Fibroblast of lung (primary cell): ENCODE results near the gene RPL35A. TPM values are rescaled to one million over a fixed set of nuclear protein-coding genes. Genes with fewer than 3 reads are reported as not detected.
A peak's percentile ranks its signal among the peaks of the same experiment; 100 is the strongest.
"Not testable (repeated sequence)": the region's sequence is repeated elsewhere in the genome, so short reads cannot be mapped to it uniquely, and the experiment has no call there.

Source experiments
- DNase-seq, 2 donors: peaks; one replicate each; pipeline versions ENCODE4 v3.0.0 to v3.0.0-alpha.2; 2010; ENCODE audit warnings: low read depth in 2 of 2
- H2AFZ ChIP-seq: 2 replicates; pipeline ENCODE4 v1.5.1; 2012; ENCODE audit warnings: low read length, control low read depth, inconsistent platforms
- H3K27ac ChIP-seq: 2 replicates; pipeline ENCODE4 v1.5.1; 2011; ENCODE audit warnings: low read length, control low read depth; ENCODE audit not compliant: insufficient read depth
- H3K27me3 ChIP-seq: 2 replicates; pipeline ENCODE4 v1.5.1; 2011; ENCODE audit warnings: mild to moderate bottlenecking, low read length; ENCODE audit not compliant: control insufficient read depth, insufficient read depth
- H3K36me3 ChIP-seq: 2 replicates; pipeline ENCODE4 v1.5.1; 2011; ENCODE audit warnings: low read length; ENCODE audit not compliant: control insufficient read depth, insufficient read depth
- H3K4me1 ChIP-seq: 2 replicates; pipeline ENCODE4 v1.5.1; 2011; ENCODE audit warnings: low read length; ENCODE audit not compliant: control insufficient read depth, insufficient read depth; ENCODE audit errors: extremely low read depth
- H3K4me2 ChIP-seq: 2 replicates; pipeline ENCODE4 v1.5.1; 2011; ENCODE audit warnings: low read length, control low read depth; ENCODE audit not compliant: insufficient read depth; ENCODE audit errors: extremely low read depth
- H3K4me3 ChIP-seq, 4 experiments: fragments of 200-600 bp in 1 of 4; sonication (generic) in 1 of 4; replicated peaks in 1 of 4; 2 replicates each; pipeline ENCODE4 v1.5.1; 2011 to 2016; ENCODE audit warnings: low read length in 4 of 4, low read depth in 3 of 4, mild to moderate bottlenecking in 3 of 4, control low read depth in 2 of 4, inconsistent platforms in 1 of 4, mixed read lengths in 1 of 4; ENCODE audit not compliant: insufficient read depth in 1 of 4; ENCODE audit errors: control extremely low read depth in 1 of 4
- H3K79me2 ChIP-seq: 2 replicates; pipeline ENCODE4 v1.5.1; 2012; ENCODE audit warnings: mild to moderate bottlenecking, low read length, inconsistent platforms; ENCODE audit not compliant: control insufficient read depth, insufficient read depth
- H3K9ac ChIP-seq: 2 replicates; pipeline ENCODE4 v1.5.1; 2011; ENCODE audit warnings: mild to moderate bottlenecking, low read length, control low read depth; ENCODE audit not compliant: insufficient read depth
- H3K9me3 ChIP-seq: 2 replicates; pipeline ENCODE4 v1.5.1; 2012; ENCODE audit warnings: low read depth, low read length; ENCODE audit not compliant: control insufficient read depth, insufficient read depth
- H4K20me1 ChIP-seq: 2 replicates; pipeline ENCODE4 v1.5.1; 2011; ENCODE audit warnings: low read length; ENCODE audit not compliant: control insufficient read depth, insufficient read depth; ENCODE audit errors: extremely low read depth
- EZH2 ChIP-seq: IDR thresholded peaks from 2 replicates; pipeline ENCODE4 v1.5.1; 2012; ENCODE audit warnings: low read length, control low read depth, mild to moderate bottlenecking; ENCODE audit errors: missing control alignments
- polyA plus RNA-seq, 2 donors: library from polyadenylated mRNA; depleted of rRNA in 1 of 2; stranded (reverse) in 1 of 2; unstranded in 1 of 2; fragments of >200 nt; gene quantifications; 2 replicates each; pipeline ENCODE4 v1.2.1, GENCODE V29; 2011 to 2012; ENCODE audit warnings: missing spikeins in 1 of 2
- total RNA-seq: library from RNA; depleted of rRNA; stranded (reverse); fragments of >200 nt; gene quantifications from 2 replicates; pipeline ENCODE4 v1.2.1, GENCODE V29; 2014
- TF ChIP-seq, protein P1 (sequence below), 2 donors: IDR thresholded peaks in 1 of 2; conservative IDR thresholded peaks in 1 of 2; 1 replicate in 1 of 2; 2 replicates in 1 of 2; pipeline ENCODE4 v1.5.1; 2011 to 2012; ENCODE audit warnings: low read length in 2 of 2, control low read depth in 1 of 2, inconsistent platforms in 1 of 2, low read depth in 1 of 2, mild to moderate bottlenecking in 1 of 2

Gene RPL35A
- total and polyA plus RNA-seq, 2 donors (not counting 1 experiment from before 2014, with no cell fraction given): 535 to 937 TPM

DNA sequence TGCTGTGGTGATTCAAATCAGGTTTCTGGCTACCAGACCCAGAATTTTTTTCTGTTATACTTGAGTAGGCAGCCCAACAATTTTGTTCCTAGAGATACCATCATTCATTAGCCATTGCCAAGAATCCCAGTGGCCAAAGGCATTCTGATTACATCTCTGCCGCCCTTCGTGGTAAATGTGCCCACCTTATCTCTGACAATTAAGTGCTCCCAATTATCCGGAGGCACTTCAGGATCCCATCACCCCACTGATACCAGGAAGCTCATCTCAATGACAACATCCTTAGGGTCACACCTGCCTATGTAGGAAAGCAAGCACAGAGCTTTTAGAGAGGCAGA, 43.2 kb upstream of the RPL35A start:
- no peaks in the 10 kb centered on the region for H3K9me3 ChIP-seq
- H3K27me3 ChIP-seq: no peaks in the 10 kb centered on the region
- no peaks in the 10 kb centered on the region for H4K20me1 ChIP-seq
- no peaks in the 10 kb centered on the region for H3K79me2 ChIP-seq
- H3K4me1 ChIP-seq: peaks cover 6% of the 10 kb centered on the region
- no peak overlapping the region for H3K27ac ChIP-seq
- no peaks in the 10 kb centered on the region for H3K36me3 ChIP-seq
- no peak overlapping the region for H3K4me2 ChIP-seq
- no peak overlapping the region for H3K4me3 ChIP-seq
- H2AFZ ChIP-seq: no peak overlapping the region
- DNase-seq: no peak
- TF ChIP-seq EZH2: no peak
- TF ChIP-seq, protein P1, sequence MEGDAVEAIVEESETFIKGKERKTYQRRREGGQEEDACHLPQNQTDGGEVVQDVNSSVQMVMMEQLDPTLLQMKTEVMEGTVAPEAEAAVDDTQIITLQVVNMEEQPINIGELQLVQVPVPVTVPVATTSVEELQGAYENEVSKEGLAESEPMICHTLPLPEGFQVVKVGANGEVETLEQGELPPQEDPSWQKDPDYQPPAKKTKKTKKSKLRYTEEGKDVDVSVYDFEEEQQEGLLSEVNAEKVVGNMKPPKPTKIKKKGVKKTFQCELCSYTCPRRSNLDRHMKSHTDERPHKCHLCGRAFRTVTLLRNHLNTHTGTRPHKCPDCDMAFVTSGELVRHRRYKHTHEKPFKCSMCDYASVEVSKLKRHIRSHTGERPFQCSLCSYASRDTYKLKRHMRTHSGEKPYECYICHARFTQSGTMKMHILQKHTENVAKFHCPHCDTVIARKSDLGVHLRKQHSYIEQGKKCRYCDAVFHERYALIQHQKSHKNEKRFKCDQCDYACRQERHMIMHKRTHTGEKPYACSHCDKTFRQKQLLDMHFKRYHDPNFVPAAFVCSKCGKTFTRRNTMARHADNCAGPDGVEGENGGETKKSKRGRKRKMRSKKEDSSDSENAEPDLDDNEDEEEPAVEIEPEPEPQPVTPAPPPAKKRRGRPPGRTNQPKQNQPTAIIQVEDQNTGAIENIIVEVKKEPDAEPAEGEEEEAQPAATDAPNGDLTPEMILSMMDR (conservative IDR thresholded peaks at IDR 0.05 in 1 of 2, IDR thresholded peaks at IDR 0.05 in 1 of 2; ENCODE audit: low read depth in 1 of 2, low read length in 2 of 2): no peak
- no peak overlapping the region for H3K9ac ChIP-seq

DNA sequence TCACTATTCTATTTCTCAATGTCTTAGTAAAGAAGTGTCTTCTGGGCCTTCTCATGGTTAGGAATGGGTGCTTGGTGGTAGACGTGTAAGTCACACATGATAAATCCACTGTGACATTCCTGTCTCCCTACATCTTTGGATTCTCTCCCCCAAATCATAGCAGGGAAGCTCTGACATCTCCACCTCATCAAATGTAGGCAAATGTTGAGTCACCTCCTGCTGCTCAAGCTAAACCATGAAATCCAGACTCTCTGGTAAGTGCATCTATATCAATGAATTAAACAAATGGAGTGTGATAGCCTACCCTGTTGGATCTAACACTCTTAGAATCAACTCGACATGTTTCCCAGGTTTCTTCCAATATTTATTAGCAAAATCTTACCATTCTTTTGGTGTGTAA, 42.8 kb upstream of the RPL35A start:
- Histone ChIP-seq H3K4me1 (peaks cover 6% of the 10 kb centered on the region), H3K27ac (no peak overlapping the region), H3K9ac (no peak overlapping the region), H3K9me3 (no peaks in the 10 kb centered on the region), H2AFZ (no peak overlapping the region), H3K4me3 (no peak overlapping the region), H3K4me2 (no peak overlapping the region), H3K27me3 (no peaks in the 10 kb centered on the region), H3K36me3 (no peaks in the 10 kb centered on the region), H4K20me1 (no peaks in the 10 kb centered on the region), H3K79me2 (no peaks in the 10 kb centered on the region)
- DNase-seq: no peak
- TF ChIP-seq, protein P1 (conservative IDR thresholded peaks at IDR 0.05 in 1 of 2, IDR thresholded peaks at IDR 0.05 in 1 of 2; ENCODE audit: low read depth in 1 of 2, low read length in 2 of 2): no peak
- TF ChIP-seq EZH2: no peak

DNA sequence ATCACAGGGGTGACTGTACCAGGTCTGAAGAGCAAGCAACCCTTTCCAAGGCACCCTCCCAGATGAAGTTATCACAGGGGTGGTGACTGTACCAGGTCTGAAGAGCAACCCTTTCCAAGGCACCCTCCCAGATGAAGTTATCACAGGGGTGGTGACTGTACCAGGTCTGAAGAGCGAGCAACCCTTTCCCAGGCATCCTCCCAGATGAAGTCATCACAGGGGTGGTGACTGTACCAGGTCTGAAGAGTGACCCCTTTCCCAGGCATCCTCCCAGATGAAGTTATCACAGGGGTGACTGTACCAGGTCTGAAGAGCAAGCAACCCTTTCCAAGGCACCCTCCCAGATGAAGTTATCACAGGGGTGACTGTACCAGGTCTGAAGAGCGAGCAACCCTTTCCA, 41.4 kb upstream of the RPL35A start:
- not testable (repeated sequence) for H3K27me3 ChIP-seq, H4K20me1 ChIP-seq, H3K79me2 ChIP-seq, H2AFZ ChIP-seq, H3K4me3 ChIP-seq, H3K9ac ChIP-seq, H3K4me1 ChIP-seq, H3K27ac ChIP-seq, H3K9me3 ChIP-seq, H3K36me3 ChIP-seq, H3K4me2 ChIP-seq
- DNase-seq: peak in 1 of 2 donors; percentile 55
